K562 (cell line): ENCODE results near the gene NAA80. TPM values are rescaled to one million over a fixed set of nuclear protein-coding genes. Genes with fewer than 3 reads are reported as not detected.

Source experiments
- DIDO1 ChIP-seq: fragments of 450-650 bp; IDR thresholded peaks from 2 replicates; pipeline ENCODE4 v1.6.1; 2016; ENCODE audit warnings: low read depth, missing biosample characterization, missing genetic modification characterization
- DMBX1 ChIP-seq: fragments of 250-450 bp; sonication (Bioruptor Pico); IDR thresholded peaks from 2 replicates; pipeline ENCODE4 v1.8.0; 2022; ENCODE audit warnings: inconsistent platforms, mild to moderate bottlenecking, moderate library complexity, borderline replicate concordance
- DNMT1 ChIP-seq: fragments of 450-650 bp; IDR thresholded peaks from 2 replicates; pipeline ENCODE4 v1.6.1; 2016; ENCODE audit warnings: antibody characterized with exemption, mild to moderate bottlenecking
- ELK1 ChIP-seq: sonication (generic); formaldehyde crosslinking; IDR thresholded peaks from 2 replicates; pipeline ENCODE4 v1.8.1; 2022; ENCODE audit warnings: missing genetic modification reagents
- HDAC8 ChIP-seq: fragments of 450-650 bp; IDR thresholded peaks from 2 replicates; pipeline ENCODE4 v1.6.1; 2016; ENCODE audit warnings: mild to moderate bottlenecking, missing genetic modification characterization, moderate library complexity, missing compliant biosample characterization
- KLF1 ChIP-seq: fragments of 450-650 bp; IDR thresholded peaks from 2 replicates; pipeline ENCODE4 v1.6.1; 2016; ENCODE audit warnings: missing genetic modification characterization, missing compliant biosample characterization
- MBD1 ChIP-seq: fragments of 250-450 bp; sonication (Bioruptor Pico); IDR thresholded peaks from 2 replicates; pipeline ENCODE4 v1.8.0; 2022; ENCODE audit warnings: inconsistent platforms
- MYC ChIP-seq, 2 experiments: fragments of 250-450 bp in 1 of 2; sonication (Bioruptor Pico) in 1 of 2; IDR thresholded peaks; 2 replicates each; pipeline versions ENCODE4 v1.5.1 to v1.6.1; 2012 to 2021; ENCODE audit warnings: low read depth in 2 of 2, borderline replicate concordance in 1 of 2, improper control_type of control experiment in 1 of 2, low read length in 1 of 2, mild to moderate bottlenecking in 1 of 2, moderate library complexity in 1 of 2
- NCOA6 ChIP-seq: fragments of 450-650 bp; IDR thresholded peaks from 2 replicates; pipeline ENCODE4 v1.6.1; 2017; ENCODE audit warnings: mild to moderate bottlenecking
- RCOR1 ChIP-seq, 2 experiments: IDR thresholded peaks; 2 replicates each; pipeline ENCODE4 v1.6.1; 2012; ENCODE audit warnings: low read depth in 2 of 2, low read length in 2 of 2, borderline replicate concordance in 1 of 2, improper control_type of control experiment in 1 of 2
- TBP ChIP-seq: optimal IDR thresholded peaks from 2 replicates; pipeline ENCODE3; 2011; ENCODE audit warnings: low read depth, low read length, improper control_type of control experiment
- TEAD2 ChIP-seq: fragments of 450-650 bp; IDR thresholded peaks from 2 replicates; pipeline ENCODE4 v1.6.1; 2016; ENCODE audit warnings: missing genetic modification characterization, control low read depth, missing compliant biosample characterization
- TSC22D4 ChIP-seq: fragments of 450-650 bp; IDR thresholded peaks from 2 replicates; pipeline ENCODE4 v1.6.1; 2016; ENCODE audit warnings: missing genetic modification characterization, missing biosample characterization, control low read depth
- ZBTB49 ChIP-seq: sonication (generic); formaldehyde crosslinking; IDR thresholded peaks from 2 replicates; pipeline ENCODE4 v1.8.0; 2022; ENCODE audit warnings: missing genetic modification reagents, mild to moderate bottlenecking, borderline replicate concordance
- ZFP36 ChIP-seq: fragments of 150-350 bp; IDR thresholded peaks from 2 replicates; pipeline ENCODE4 v1.6.1; 2018; ENCODE audit warnings: low read length, low read depth; ENCODE audit not compliant: partially characterized antibody
- ZKSCAN1 ChIP-seq: fragments of 150-350 bp; IDR thresholded peaks from 2 replicates; pipeline ENCODE4 v1.6.1; 2016; ENCODE audit warnings: low read depth, low read length
- ZNF12 ChIP-seq: sonication (generic); formaldehyde crosslinking; IDR thresholded peaks from 2 replicates; pipeline ENCODE4 v1.4.0; 2020; ENCODE audit warnings: mild to moderate bottlenecking, missing genetic modification reagents
- ZNF212 ChIP-seq: fragments of 450-650 bp; formaldehyde crosslinking; IDR thresholded peaks from 2 replicates; pipeline ENCODE4 v1.4.0; 2020; ENCODE audit warnings: mild to moderate bottlenecking
- ZNF398 ChIP-seq: fragments of 250-450 bp; sonication (Bioruptor Pico); IDR thresholded peaks from 2 replicates; pipeline ENCODE4 v1.8.0; 2021; ENCODE audit warnings: moderate library complexity, mild to moderate bottlenecking, inconsistent platforms
- ZNF408 ChIP-seq: fragments of 250-450 bp; sonication (Bioruptor Pico); IDR thresholded peaks from 2 replicates; pipeline ENCODE4 v1.4.0; 2020; ENCODE audit warnings: low read depth, mild to moderate bottlenecking, moderate library complexity
- ZNF696 ChIP-seq: fragments of 250-450 bp; sonication (Bioruptor Pico); conservative IDR thresholded peaks from 2 replicates; pipeline ENCODE4 v1.4.0; 2020; ENCODE audit warnings: mild to moderate bottlenecking, moderate library complexity
- polyA plus RNA-seq, 8 experiments: library from polyadenylated mRNA; depleted of rRNA in 4 of 8; stranded (reverse) in 5 of 8; unstranded in 3 of 8; fragments of >200 nt; fragmentation: Nextera tagmentation in 2 of 8; fragmentation: Illumina TruSeq in 1 of 8; extraction: Ambion mirVana in 2 of 8; extraction: Trizol in 1 of 8; gene quantifications; 2 replicates each; pipeline versions ENCODE4 v1.2.1 to v1.2.3, GENCODE V29; 2011 to 2014; ENCODE audit warnings: inconsistent platforms in 1 of 8, missing spikeins in 1 of 8
- total RNA-seq, 7 experiments: library from RNA; depleted of rRNA in 6 of 7; stranded (reverse); fragments of >200 nt in 6 of 7; fragmentation: Illumina TruSeq in 2 of 7; extraction: Trizol in 2 of 7; gene quantifications; 2 replicates each; pipeline versions ENCODE4 v1.2.1 to v1.2.3, GENCODE V29; 2011 to 2021; ENCODE audit warnings: low replicate concordance in 1 of 7

The NAA80 gene
- total and polyA plus RNA-seq, 9 of the 15 experiments (the other 6 are each of a cell fraction or from before 2014, with no cell fraction given), result 0.82 to 24.0 (median 8.6) TPM

- no peak for TF ChIP-seq DIDO1 (tag)
- no peak for TF ChIP-seq ZKSCAN1
- no peak for TF ChIP-seq RCOR1 (IDR thresholded peaks at IDR 0.05; ENCODE audit: borderline replicate concordance in 1 of 2, low read depth in 2 of 2, low read length in 2 of 2)
- no peak for TF ChIP-seq ELK1 (CRISPR knock-in tag)
- no peak for TF ChIP-seq HDAC8 (tag)
- TF ChIP-seq ZNF212, result peak; percentile 51; the same call in 1 of the 2 replicates
- peak; percentile 37 for TF ChIP-seq TBP
- TF ChIP-seq ZNF398 (CRISPR knock-in tag), result no peak
- peak; percentile 3 for TF ChIP-seq ZFP36
- TF ChIP-seq KLF1, result no peak
- TF ChIP-seq ZNF696, result no peak
- TF ChIP-seq DMBX1, result no peak
- no peak for TF ChIP-seq DNMT1
- TF ChIP-seq MYC (IDR thresholded peaks at IDR 0.05; ENCODE audit: low read depth, low read length), result peak; percentile 63
- no peak for TF ChIP-seq MYC (CRISPR knock-in tag; IDR thresholded peaks at IDR 0.05; ENCODE audit: borderline replicate concordance, low read depth)
- no peak for TF ChIP-seq MBD1
- TF ChIP-seq TSC22D4 (tag), result no peak
- no peak for TF ChIP-seq ZNF408 (CRISPR knock-in tag)
- TF ChIP-seq ZNF12, result no peak
- no peak for TF ChIP-seq TEAD2 (tag)
- TF ChIP-seq ZBTB49, result no peak
- TF ChIP-seq NCOA6, result no peak
Observed at GRCh38 chr3:50260027-50260941, 38.9 kb downstream of the NAA80 start (continued).
